Mesenchymal stem cell (in vitro differentiated cells and primary cell): ENCODE measurements around the gene LCE3B. TPM values are rescaled to one million over a fixed set of nuclear protein-coding genes. Genes with fewer than 3 reads are reported as not detected.

Experiments used
- DNase-seq: peaks from one replicate; pipeline ENCODE4 v3.0.0-alpha.2; 2013
- H2AFZ ChIP-seq: one replicate; pipeline ENCODE4 v1.6.1; 2013; ENCODE audit warnings: low read depth, mild to moderate bottlenecking, control low read depth, inconsistent platforms, low read length, moderate library complexity
- H2AK5ac ChIP-seq: 2 replicates; pipeline ENCODE4 v1.6.1; 2013; ENCODE audit warnings: low read length, moderate library complexity, mild to moderate bottlenecking, inconsistent platforms; ENCODE audit not compliant: severe bottlenecking
- H2BK120ac ChIP-seq: one replicate; pipeline ENCODE4 v1.6.1; 2013; ENCODE audit warnings: low read depth, mild to moderate bottlenecking, inconsistent platforms, low read length, moderate library complexity
- H2BK12ac ChIP-seq, 2 experiments: one replicate each; pipeline ENCODE4 v1.6.1; 2013; ENCODE audit warnings: inconsistent platforms in 2 of 2, low read length in 2 of 2, mild to moderate bottlenecking in 2 of 2, moderate library complexity in 2 of 2, control low read depth in 1 of 2
- H2BK15ac ChIP-seq: one replicate; pipeline ENCODE4 v1.6.1; 2013; ENCODE audit warnings: mild to moderate bottlenecking, low read depth, inconsistent platforms; ENCODE audit not compliant: poor library complexity, severe bottlenecking
- H2BK5ac ChIP-seq: 2 replicates; pipeline ENCODE4 v1.6.1; 2013; ENCODE audit warnings: low read depth, mild to moderate bottlenecking, low read length, control low read depth, inconsistent platforms; ENCODE audit not compliant: poor library complexity, severe bottlenecking
- H3K14ac ChIP-seq, 2 experiments: one replicate each; pipeline ENCODE4 v1.6.1; 2013; ENCODE audit warnings: inconsistent platforms in 2 of 2, low read length in 2 of 2, control low read depth in 1 of 2, mild to moderate bottlenecking in 1 of 2, moderate library complexity in 1 of 2
- H3K18ac ChIP-seq, 2 experiments: one replicate each; pipeline ENCODE4 v1.6.1; 2013; ENCODE audit warnings: inconsistent platforms in 2 of 2, low read length in 2 of 2, control low read depth in 1 of 2, low read depth in 1 of 2, mild to moderate bottlenecking in 1 of 2
- H3K23ac ChIP-seq, 2 experiments: one replicate each; pipeline ENCODE4 v1.6.1; 2013; ENCODE audit warnings: inconsistent platforms in 2 of 2, low read length in 2 of 2, mild to moderate bottlenecking in 2 of 2, moderate library complexity in 2 of 2, control low read depth in 1 of 2
- H3K27ac ChIP-seq: 2 replicates; pipeline ENCODE4 v1.5.1; 2013; ENCODE audit warnings: mild to moderate bottlenecking, moderate library complexity, low read length, control low read depth, inconsistent platforms; ENCODE audit not compliant: poor library complexity, severe bottlenecking
- H3K27me3 ChIP-seq, 2 experiments: 2 replicates each; pipeline versions ENCODE4 v1.6.1 to v1.7.0; 2013; ENCODE audit warnings: low read length in 2 of 2, mild to moderate bottlenecking in 2 of 2, moderate library complexity in 2 of 2, control low read depth in 1 of 2, inconsistent platforms in 1 of 2; ENCODE audit not compliant: control insufficient read depth in 1 of 2, insufficient read depth in 1 of 2
- H3K36me3 ChIP-seq, 2 experiments: 2 replicates each; pipeline versions ENCODE4 v1.6.1 to v1.7.0; 2013; ENCODE audit warnings: low read length in 2 of 2, control low read depth in 1 of 2, inconsistent platforms in 1 of 2, low read depth in 1 of 2, mild to moderate bottlenecking in 1 of 2; ENCODE audit not compliant: insufficient read depth in 2 of 2, control insufficient read depth in 1 of 2
- H3K4ac ChIP-seq, 2 experiments: one replicate each; pipeline ENCODE4 v1.6.1; 2013; ENCODE audit warnings: inconsistent platforms in 2 of 2, low read length in 2 of 2, mild to moderate bottlenecking in 2 of 2, moderate library complexity in 2 of 2, control low read depth in 1 of 2, low read depth in 1 of 2
- H3K4me1 ChIP-seq: 2 replicates; pipeline ENCODE4 v1.6.1; 2013; ENCODE audit warnings: low read depth, low read length, control low read depth; ENCODE audit not compliant: control insufficient read depth, insufficient read depth
- H3K4me2 ChIP-seq: 2 replicates; pipeline ENCODE4 v1.6.1; 2013; ENCODE audit warnings: low read length, mild to moderate bottlenecking, inconsistent platforms; ENCODE audit not compliant: poor library complexity, severe bottlenecking
- H3K4me3 ChIP-seq, 2 experiments: 2 replicates each; pipeline versions ENCODE4 v1.5.1 to v1.7.0; 2013; ENCODE audit warnings: low read length in 2 of 2, mild to moderate bottlenecking in 2 of 2, control low read depth in 1 of 2, low read depth in 1 of 2; ENCODE audit not compliant: insufficient read depth in 1 of 2
- H3K79me1 ChIP-seq: replicated peaks from 2 replicates; pipeline ENCODE4 v1.6.1; 2013; ENCODE audit warnings: mild to moderate bottlenecking, control low read depth, low read length, inconsistent platforms; ENCODE audit not compliant: poor library complexity, severe bottlenecking
- H3K9ac ChIP-seq: 2 replicates; pipeline ENCODE4 v1.7.0; 2013; ENCODE audit warnings: mild to moderate bottlenecking, low read length, moderate library complexity
- H3K9me3 ChIP-seq: 2 replicates; pipeline ENCODE4 v1.7.0; 2013; ENCODE audit warnings: mild to moderate bottlenecking, low read length; ENCODE audit not compliant: control insufficient read depth
- H4K8ac ChIP-seq: one replicate; pipeline ENCODE4 v1.6.1; 2013; ENCODE audit warnings: inconsistent platforms, mild to moderate bottlenecking, low read length, moderate library complexity
- H4K91ac ChIP-seq: one replicate; pipeline ENCODE4 v1.6.1; 2013; ENCODE audit warnings: mild to moderate bottlenecking, low read length, inconsistent platforms
- WGBS: methylation state at CpG from one replicate; pipeline ENCODE4 v1.1.7; 2013; ENCODE audit warnings: mixed read lengths; 5-methylcytosine and 5-hydroxymethylcytosine counted together
- small RNA-seq: library from polyadenylated mRNA; stranded (forward); fragments of <200 nt; extraction: miRNeasy Mini kit (QIAGEN cat#:217004); gene quantifications from one replicate; pipeline ENCODE3, GENCODE V24; 2013; ENCODE audit warnings: low read depth

LCE3B gene

GRCh38 chr1:152663098-152663497 is 49.5 kb downstream of the LCE3B start, which contains the start of gene LCE2D:
Gene LCE2D, plus strand, starts transcription at chr1:152663380. Its CDS starts 726 bp downstream, at chr1:152664106.
- Histone ChIP-seq H4K91ac (no peak within 1 kb of the TSS), H3K23ac (no peak within 1 kb of the TSS), H3K14ac (no peak within 1 kb of the TSS), H3K4me3 (no peak within 1 kb of the TSS), H3K27me3 (no peaks in the 10 kb centered on the region), H2BK12ac (no peak within 1 kb of the TSS), H2BK15ac (no peak within 1 kb of the TSS), H3K27ac (no peak within 1 kb of the TSS), H3K36me3 (no peaks in the 10 kb centered on the region), H3K9me3 (no peaks in the 10 kb centered on the region), H3K4ac (no peak within 1 kb of the TSS), H2AFZ (no peak within 1 kb of the TSS), H3K4me1 (no peaks in the 10 kb centered on the region), H3K9ac (no peak within 1 kb of the TSS), H2AK5ac (no peak within 1 kb of the TSS), H3K4me2 (no peak within 1 kb of the TSS), H2BK120ac (no peak within 1 kb of the TSS), H3K18ac (no peak within 1 kb of the TSS), H4K8ac (no peak within 1 kb of the TSS), H2BK5ac (no peak within 1 kb of the TSS), H3K79me1 (no peaks in the 10 kb centered on the region)
- no peak for DNase-seq
- 32% methylated on average over 3 of the region's 3 CpGs for WGBS

Small RNA genes lying within 50 kb of the gene (small RNA-seq; reads per million reads assigned to genes)
- not detected for gene LCE3A
- not detected for gene LCE3B
